ENCODE data around the gene RNF130. TPM values are rescaled to one million over a fixed set of nuclear protein-coding genes. Genes with fewer than 3 reads are reported as not detected.
A peak's percentile ranks its signal among the peaks of the same experiment; 100 is the strongest.

The RNF130 gene
- total and polyA plus RNA-seq, 3 experiments from 2014 or later: 15.7 to 22.7 (median 15.9) TPM

DNA sequence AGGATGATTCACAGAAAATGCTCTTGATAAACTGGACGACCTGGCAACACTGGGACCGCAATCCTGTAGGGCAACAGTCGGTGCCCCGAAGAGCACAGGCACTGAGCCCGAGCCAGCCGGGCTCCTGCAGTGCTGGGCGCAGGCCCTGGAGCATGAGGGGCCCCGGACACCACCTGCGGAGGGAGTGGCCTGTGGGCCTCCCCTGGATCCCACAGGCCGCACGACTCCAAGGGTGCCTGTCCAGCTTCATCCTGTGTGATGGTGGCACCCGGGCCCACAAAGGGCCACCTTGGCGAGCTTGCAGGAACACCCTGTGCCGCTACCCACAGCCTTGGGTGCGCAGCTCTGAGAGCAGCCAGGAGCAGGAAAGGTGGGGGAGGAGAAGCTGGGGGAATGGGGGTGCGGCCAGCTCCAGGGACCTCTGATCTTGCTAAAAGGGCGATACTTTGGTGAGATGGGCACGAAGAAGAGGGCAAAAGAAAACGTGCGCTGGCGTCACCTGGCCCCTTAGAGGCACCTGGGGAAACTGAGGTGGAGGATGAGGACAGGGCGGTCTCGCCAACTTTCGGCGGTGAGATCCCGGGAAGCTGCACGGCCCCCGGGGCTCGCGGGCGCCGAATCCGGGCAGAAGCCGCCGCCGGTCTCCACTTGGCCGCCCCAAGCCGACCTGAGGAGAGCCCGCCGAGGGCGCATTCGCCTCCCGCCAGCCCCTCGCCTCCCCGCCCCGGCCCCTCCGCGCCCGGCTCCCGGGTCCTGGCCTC lies 164.6 kb downstream of the RNF130 start:
- H3K27ac ChIP-seq (ENCODE audit: low read depth, low read length): peak overlapping the region; percentile 51
- CTCF ChIA-PET: interaction anchor here (0.8 to 5.7 kb wide), 6 partner anchors 95 to 144 kb away, joined by 3 to 37 read pairs (median 3); no protein-coding TSS in a partner anchor

DNA sequence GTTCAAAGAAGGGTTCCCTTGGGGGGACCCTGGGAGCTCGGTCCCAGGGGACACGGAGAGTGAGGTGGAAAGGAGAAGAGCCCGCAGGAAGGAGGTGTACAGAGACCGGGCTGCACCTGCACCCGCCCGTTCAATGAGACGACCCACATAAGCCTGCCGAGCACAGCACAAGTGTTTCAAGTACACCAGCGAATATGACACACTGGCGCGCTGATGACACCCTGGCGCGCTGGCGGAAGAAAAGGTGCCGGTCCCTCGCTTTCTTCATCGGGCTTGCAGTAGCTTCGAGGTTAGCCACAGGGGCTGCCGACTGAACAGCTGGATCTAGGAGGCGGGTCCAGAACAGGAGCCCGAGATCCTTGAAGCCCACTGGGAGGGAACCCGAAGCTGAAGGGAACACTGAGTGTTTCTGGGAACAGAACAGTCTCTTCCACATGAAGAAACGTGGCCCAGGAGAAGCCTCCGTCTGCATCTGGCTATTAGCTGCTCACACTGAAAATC lies 165.2 kb downstream of the RNF130 start:
- no peaks in the 10 kb centered on the region for H3K9me3 Mint-ChIP-seq
- ChIA-PET CTCF (interaction anchor here (0.8 to 5.7 kb wide), 7 partner anchors 48 to 143 kb away, joined by 3 to 37 read pairs (median 3); partner anchors contain the start of gene MRNIP), POLR2A (interaction anchor here (0.8 kb wide), 1 partner anchor 86 kb away, joined by 3 read pairs; no protein-coding TSS in a partner anchor)
- no peak for DNase-seq
- Histone ChIP-seq H3K4me1 (ENCODE audit: insufficient read depth, low read length) (peaks cover 17% of the 10 kb centered on the region), H3K27me3 (ENCODE audit: insufficient read depth, low read length, poor library complexity, severe bottlenecking) (no peaks in the 10 kb centered on the region), H3K4me3 (ENCODE audit: low read length) (peak overlapping the region; percentile 44), H3K36me3 (ENCODE audit: insufficient read depth, low read length) (no peaks in the 10 kb centered on the region), H3K27ac (ENCODE audit: low read depth, low read length) (peak overlapping the region; percentile 51), H3K9me3 (ENCODE audit: low read length) (no peaks in the 10 kb centered on the region)
- H3K36me3 Mint-ChIP-seq: peaks cover 0 to 31% (median 12%) of the 10 kb centered on the region in 3 donors
- peak overlapping the region; percentile 36 to 90 (median 65) for H3K27ac Mint-ChIP-seq
- peaks cover 16 to 30% (median 17%) of the 10 kb centered on the region in 3 donors for H3K4me1 Mint-ChIP-seq
- H3K27me3 Mint-ChIP-seq: no peaks in the 10 kb centered on the region
- H3K4me3 Mint-ChIP-seq: peak overlapping the region; percentile 81 to 96 (median 86)

More for the DNA sequence above, 164.6 kb downstream of the RNF130 start:
- Mint-ChIP-seq H3K9me3 (no peaks in the 10 kb centered on the region), H3K27ac (peak overlapping the region in 7 of 8 donors; percentile 36 to 92 (median 74)), H3K4me1 (peaks cover 16 to 30% (median 17%) of the 10 kb centered on the region in 3 donors), H3K36me3 (peaks cover 0 to 28% (median 12%) of the 10 kb centered on the region in 3 donors), H3K4me3 (peak overlapping the region; percentile 81 to 96 (median 88)), H3K27me3 (no peaks in the 10 kb centered on the region)
- Histone ChIP-seq H3K36me3 (ENCODE audit: insufficient read depth, low read length) (no peaks in the 10 kb centered on the region), H3K27me3 (ENCODE audit: insufficient read depth, low read length, poor library complexity, severe bottlenecking) (no peaks in the 10 kb centered on the region), H3K4me1 (ENCODE audit: insufficient read depth, low read length) (peaks cover 17% of the 10 kb centered on the region), H3K9me3 (ENCODE audit: low read length) (no peaks in the 10 kb centered on the region), H3K4me3 (ENCODE audit: low read length) (peak overlapping the region; percentile 44)
- POLR2A ChIA-PET: interaction anchor here (0.8 kb wide), 1 partner anchor 87 kb away, joined by 3 read pairs; no protein-coding TSS in a partner anchor
- DNase-seq: peak in 2 of 5 donors; percentile 13 to 32

DNA sequence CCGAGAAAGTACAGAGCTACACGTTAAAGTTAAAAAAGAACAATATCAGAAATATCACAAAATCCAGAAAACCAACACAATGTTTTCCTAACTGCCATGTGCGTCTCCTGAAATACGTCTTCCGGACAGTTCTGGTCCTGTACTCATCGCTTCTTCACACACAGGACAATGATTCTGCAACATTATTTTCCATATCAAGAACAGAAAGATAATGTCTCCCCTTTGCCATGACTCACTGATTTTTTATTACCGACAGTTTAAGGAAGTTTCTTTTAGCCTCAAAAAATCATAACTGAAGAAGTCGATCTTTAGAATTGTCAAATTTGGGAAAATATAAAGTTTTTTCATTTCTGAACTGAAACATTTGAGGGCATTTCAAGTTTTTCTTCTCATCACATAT lies 166.4 kb downstream of the RNF130 start:
- Mint-ChIP-seq H3K27ac (no peak overlapping the region), H3K27me3 (no peaks in the 10 kb centered on the region), H3K36me3 (peaks cover 0 to 40% (median 12%) of the 10 kb centered on the region in 3 donors), H3K4me3 (peak overlapping the region in 1 of 7 donors; percentile 37), H3K9me3 (no peaks in the 10 kb centered on the region), H3K4me1 (peaks cover 16 to 30% (median 17%) of the 10 kb centered on the region in 3 donors)
- H3K27me3 ChIP-seq (ENCODE audit: insufficient read depth, low read length, poor library complexity, severe bottlenecking): no peaks in the 10 kb centered on the region
- H3K27ac ChIP-seq (ENCODE audit: low read depth, low read length): no peak overlapping the region
- no peak overlapping the region for H3K4me3 ChIP-seq (ENCODE audit: low read length)
- no peaks in the 10 kb centered on the region for H3K36me3 ChIP-seq (ENCODE audit: insufficient read depth, low read length)
- CTCF ChIA-PET: interaction anchor here (1.2 to 5.7 kb wide), 2 partner anchors 103 to 173 kb away, joined by 3 to 37 read pairs; partner anchors contain the start of gene MAML1
- POLR2A ChIA-PET: interaction anchor here (0.7 kb wide), 1 partner anchor 236 kb away, joined by 4 read pairs; no protein-coding TSS in a partner anchor
- H3K4me1 ChIP-seq (ENCODE audit: insufficient read depth, low read length): peaks cover 17% of the 10 kb centered on the region
- DNase-seq: no peak
- no peaks in the 10 kb centered on the region for H3K9me3 ChIP-seq (ENCODE audit: low read length)

Other genes starting within 250 kb of the RNF130 start
- gene MRNIP, start 212.9 kb downstream of the RNF130 start, total RNA-seq: 10 to 100 TPM; 23.9 to 27.2 TPM
- gene MRNIP, start 212.9 kb downstream of the RNF130 start, polyA plus RNA-seq: 17.7 TPM
- 10 to 100 TPM; 73.7 to 74.8 TPM for gene TBC1D9B, start 163.9 kb downstream of the RNF130 start, total RNA-seq
- 43.9 TPM for gene TBC1D9B, start 163.9 kb downstream of the RNF130 start, polyA plus RNA-seq
- gene RASGEF1C, start 137.5 kb upstream of the RNF130 start, total RNA-seq: not detected
- gene RASGEF1C, start 137.5 kb upstream of the RNF130 start, polyA plus RNA-seq: not detected
- 10 to 100 TPM; 44.3 to 46.2 TPM for gene MAPK9, start 220.3 kb upstream of the RNF130 start, total RNA-seq
- 34.9 TPM for gene MAPK9, start 220.3 kb upstream of the RNF130 start, polyA plus RNA-seq